NCI-H1694 (cell line): ENCODE data around the gene FNBP1L.

Source experiments
- DNase-seq: peaks from one replicate; lab custom pipeline; 2025; lab: John Stamatoyannopoulos, UW

Gene FNBP1L

DNA sequence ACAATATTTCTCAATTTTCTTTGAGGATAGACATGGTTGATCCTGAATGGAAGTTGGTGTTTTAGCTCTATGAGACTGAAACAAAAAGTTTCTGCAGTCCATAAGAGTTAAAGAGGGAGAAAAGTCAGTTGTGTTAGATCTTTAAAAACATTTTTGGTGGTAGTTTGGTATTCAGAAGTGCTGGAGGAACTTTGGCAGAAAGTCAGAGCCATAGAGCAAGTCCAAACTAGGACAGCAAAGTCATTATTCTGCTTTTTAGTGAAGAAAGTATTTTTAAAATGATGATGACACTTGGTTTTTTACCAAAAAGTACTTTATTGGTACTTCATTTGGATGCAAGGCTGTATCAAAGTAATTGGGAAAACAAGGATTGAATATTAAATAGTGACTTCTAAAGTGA lies 41.8 kb downstream of the FNBP1L start:
- DNase-seq = no peak

GRCh38 chr1:93490357-93490756 lies 42.4 kb downstream of the FNBP1L start:
- no peak for DNase-seq

DNA sequence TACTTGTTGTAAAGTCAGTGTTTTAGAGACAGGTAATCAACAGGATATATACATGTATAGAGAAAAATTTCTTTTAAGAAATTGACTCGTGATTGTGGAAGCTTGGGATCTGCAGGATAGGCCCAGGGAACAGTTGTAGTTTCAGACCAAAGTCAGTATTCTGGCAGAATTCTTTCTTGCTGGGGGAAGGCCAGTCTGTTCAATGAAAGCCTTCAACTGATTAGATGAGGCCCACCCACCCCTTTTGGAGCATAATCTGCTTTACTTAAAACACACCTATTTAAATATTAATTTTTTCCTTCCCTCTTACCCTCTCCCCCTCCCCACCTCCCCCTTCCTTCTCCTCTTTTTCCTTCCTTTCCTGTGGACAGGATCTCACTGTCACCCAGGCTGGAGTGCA lies 48.0 kb downstream of the FNBP1L start:
- no peak for DNase-seq

GRCh38 chr1:93496520-93496919 lies 48.6 kb downstream of the FNBP1L start:
- no peak for DNase-seq

- no peak for DNase-seq
Measured at GRCh38 chr1:93499075-93499474, 51.2 kb downstream of the FNBP1L start.

- no peak for DNase-seq
Measured at GRCh38 chr1:93499533-93499932, 51.6 kb downstream of the FNBP1L start.

GRCh38 chr1:93500275-93500674 lies 52.4 kb downstream of the FNBP1L start:
- no peak for DNase-seq

GRCh38 chr1:93501399-93501798 lies 53.5 kb downstream of the FNBP1L start:
- no peak for DNase-seq

DNA sequence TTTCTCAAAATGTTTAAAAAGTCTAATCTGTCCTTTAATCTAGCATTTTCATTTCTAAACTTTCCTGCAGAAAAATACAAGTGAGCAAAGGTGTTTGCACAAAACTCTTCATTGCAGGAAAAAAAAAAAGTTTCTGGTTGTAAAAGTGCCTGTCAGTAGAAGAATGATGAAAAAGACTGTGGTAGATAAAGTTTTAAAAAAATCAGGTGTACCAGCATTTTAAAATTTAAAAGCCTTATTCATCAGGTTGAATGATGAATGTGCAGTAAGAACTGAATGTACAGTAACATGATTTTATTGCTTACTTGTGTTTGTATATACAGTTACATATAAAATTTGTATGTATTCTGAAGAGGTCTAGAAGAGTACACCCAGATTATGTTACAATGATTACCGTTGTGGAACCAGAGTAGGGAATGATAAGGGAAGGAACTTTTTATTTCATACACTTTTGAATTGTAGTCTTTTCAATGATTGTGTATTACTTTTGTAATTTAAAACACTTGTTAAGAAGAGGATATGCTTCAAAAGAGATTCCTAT lies 54.0 kb downstream of the FNBP1L start:
- DNase-seq = no peak

GRCh38 chr1:93502571-93502970 lies 54.7 kb downstream of the FNBP1L start:
- no peak for DNase-seq

GRCh38 chr1:93503163-93503562 lies 55.2 kb downstream of the FNBP1L start:
- DNase-seq = no peak

DNA sequence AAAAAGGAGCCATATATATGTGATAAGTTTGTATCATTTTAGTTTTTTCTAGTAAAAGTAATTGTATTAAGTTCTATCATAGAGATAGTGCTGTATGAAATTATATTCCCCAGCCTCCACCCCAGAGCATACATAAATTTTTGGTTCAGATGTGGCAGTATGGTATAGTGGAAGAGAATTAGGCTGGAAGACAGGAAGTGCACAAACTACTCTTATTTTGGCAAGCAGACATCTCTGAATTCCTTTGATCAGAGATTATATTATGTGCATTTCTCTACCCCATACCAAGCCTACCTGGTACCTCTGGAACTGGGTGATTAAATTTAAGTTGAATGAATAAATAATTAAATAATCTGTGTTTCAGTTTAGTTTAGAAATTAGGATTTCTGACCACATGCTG lies 55.9 kb downstream of the FNBP1L start:
- DNase-seq = no peak

- no peak for DNase-seq
Measured at GRCh38 chr1:93504247-93505033, 56.5 kb downstream of the FNBP1L start.

GRCh38 chr1:93506126-93506525 lies 58.2 kb downstream of the FNBP1L start:
- no peak for DNase-seq

DNA sequence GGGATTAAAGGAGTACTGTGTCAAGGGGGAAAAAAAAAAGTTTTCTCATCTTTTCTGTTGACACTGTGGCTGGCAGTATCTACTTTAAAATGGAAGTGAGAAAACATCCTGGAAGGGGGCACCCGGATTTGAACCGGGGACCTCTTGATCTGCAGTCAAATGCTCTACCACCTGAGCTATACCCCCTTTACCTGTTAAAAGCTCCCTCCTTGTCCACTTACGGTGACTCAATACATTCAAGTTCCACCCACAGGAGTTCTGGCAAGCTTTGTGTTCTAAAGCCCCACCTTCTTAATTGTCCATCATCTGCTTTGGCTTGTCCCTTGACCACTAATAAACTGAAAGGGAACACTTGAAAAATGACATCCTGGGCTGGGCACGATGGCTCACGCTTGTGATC lies 68.2 kb downstream of the FNBP1L start:
- no peak for DNase-seq

- DNase-seq = no peak
Measured at GRCh38 chr1:93518516-93518915, 70.6 kb downstream of the FNBP1L start.

DNA sequence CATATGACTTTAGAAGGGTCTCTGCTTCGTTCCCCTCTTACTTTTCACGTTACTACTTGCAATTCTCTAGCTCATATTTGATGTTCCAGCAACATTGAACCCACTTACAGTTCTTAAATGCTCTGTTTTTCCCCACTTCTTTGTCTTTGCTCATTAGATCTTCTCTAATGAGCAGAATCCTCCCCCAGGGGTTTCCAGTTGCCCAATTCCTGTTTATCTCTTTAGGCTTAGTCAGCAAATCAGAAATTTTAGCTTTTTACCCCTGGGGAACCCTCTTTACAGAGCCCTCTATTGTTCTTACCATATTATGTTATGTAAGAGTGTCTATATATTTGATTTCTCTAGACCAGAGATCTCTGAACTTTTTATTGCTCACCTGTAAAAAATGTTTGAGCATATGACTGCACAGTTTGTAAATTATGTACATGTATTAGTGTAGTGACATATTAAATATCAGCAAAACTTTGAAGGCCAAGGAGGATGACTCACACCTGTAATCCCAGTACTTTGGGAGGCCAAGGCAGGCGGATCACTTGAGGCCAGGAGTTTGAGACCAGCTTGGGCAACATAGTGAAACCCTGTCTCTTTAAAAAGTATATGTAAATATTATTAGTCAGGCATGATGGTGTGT lies 71.4 kb downstream of the FNBP1L start:
- DNase-seq = no peak

GRCh38 chr1:93521618-93522017 lies 73.7 kb downstream of the FNBP1L start:
- DNase-seq = no peak

GRCh38 chr1:93522721-93523120 lies 74.8 kb downstream of the FNBP1L start:
- no peak for DNase-seq

DNA sequence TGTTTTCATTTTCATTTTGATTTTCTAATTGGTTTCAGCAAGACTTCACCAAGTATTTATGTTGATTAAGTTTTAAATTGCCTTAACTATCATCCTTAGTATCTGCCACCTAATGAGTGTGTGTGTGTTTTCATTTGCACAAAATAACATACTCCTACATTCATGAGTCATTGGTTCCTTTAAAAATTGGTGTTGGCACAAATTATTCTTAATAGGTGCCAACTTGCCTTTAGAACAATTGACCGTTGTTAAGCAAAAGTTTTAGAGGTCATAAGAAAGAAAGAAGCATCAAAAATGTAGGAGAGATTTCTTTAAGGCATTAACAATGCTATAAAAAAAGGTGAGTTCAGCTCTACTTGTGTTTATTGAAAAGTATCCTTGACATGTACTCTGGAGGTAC lies 77.5 kb downstream of the FNBP1L start:
- no peak for DNase-seq

- no peak for DNase-seq
Measured at GRCh38 chr1:93526431-93526830, 78.5 kb downstream of the FNBP1L start.

DNA sequence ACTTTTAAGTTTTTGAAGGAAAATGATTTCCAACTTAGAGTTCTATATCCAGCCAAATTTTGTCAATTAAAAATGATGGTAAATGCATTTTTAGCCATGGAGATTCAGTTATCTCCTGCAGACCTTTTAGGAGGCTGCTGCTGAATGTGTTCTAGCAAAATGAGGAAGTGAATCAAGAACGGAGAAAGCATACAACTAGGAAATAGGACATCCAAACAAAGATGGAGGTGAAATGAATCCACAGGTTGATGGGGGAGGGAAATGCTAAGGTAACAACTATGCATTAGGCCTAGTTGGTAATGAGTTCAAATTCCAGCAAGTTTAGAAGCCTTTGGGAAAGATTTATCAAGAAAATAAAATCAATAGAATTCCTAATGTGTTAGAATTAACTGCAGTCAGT lies 80.5 kb downstream of the FNBP1L start:
- no peak for DNase-seq

DNA sequence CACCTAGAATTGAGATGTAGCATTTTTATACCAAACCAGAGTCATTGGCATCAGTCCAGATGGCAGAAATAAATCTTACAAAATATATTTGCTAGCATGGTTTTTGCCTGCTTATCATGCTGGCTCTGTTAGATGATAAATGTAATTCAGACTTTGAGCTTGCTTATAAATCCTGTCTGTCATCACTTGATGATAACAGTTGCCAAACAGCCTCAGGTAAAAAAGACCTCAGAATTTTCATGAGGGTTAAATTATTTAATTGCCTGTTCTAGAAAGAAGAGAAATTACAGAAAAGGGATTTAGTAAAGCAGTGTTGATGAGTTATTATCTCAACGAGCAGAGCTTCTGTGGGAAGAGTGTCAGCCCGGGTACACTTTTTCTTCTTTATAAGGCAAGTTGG lies 83.3 kb downstream of the FNBP1L start:
- DNase-seq = no peak
